IPS-NIHi7 (cell line): ENCODE measurements around the gene NBPF3.
"Not testable (repeated sequence)": the region's sequence is repeated elsewhere in the genome, so short reads cannot be mapped to it uniquely, and the experiment has no call there.

Source experiments
- DNase-seq: peaks from one replicate; pipeline ENCODE4 v3.0.0; 2012; ENCODE audit warnings: mixed read lengths; ENCODE audit errors: extremely low spot score

The NBPF3 gene

GRCh38 chr1:21438646-21439312 lies 1.2 kb upstream of the NBPF3 start:
- not testable (repeated sequence) for DNase-seq

- no peak for DNase-seq
These were observed 604 bp upstream of the NBPF3 start for GRCh38 chr1:21439345-21439720.

- DNase-seq = not testable (repeated sequence)
These were observed 741 bp downstream of the NBPF3 start for GRCh38 chr1:21440630-21441125.

GRCh38 chr1:21446647-21447046 lies 6.7 kb downstream of the NBPF3 start:
- DNase-seq = not testable (repeated sequence)

GRCh38 chr1:21447311-21447710 lies 7.4 kb downstream of the NBPF3 start:
- no peak for DNase-seq

- DNase-seq = no peak
These were observed 10.0 kb downstream of the NBPF3 start for GRCh38 chr1:21449906-21450305.

- DNase-seq = no peak
These were observed 11.3 kb downstream of the NBPF3 start for GRCh38 chr1:21451212-21451611.

GRCh38 chr1:21451981-21452411 lies 12.1 kb downstream of the NBPF3 start:
- DNase-seq = no peak

- not testable (repeated sequence) for DNase-seq
These were observed 14.2 kb downstream of the NBPF3 start for GRCh38 chr1:21453964-21454614.

- DNase-seq = not testable (repeated sequence)
These were observed 15.0 kb downstream of the NBPF3 start for GRCh38 chr1:21454904-21455303.

- no peak for DNase-seq
These were observed 17.7 kb downstream of the NBPF3 start for GRCh38 chr1:21457654-21458053.

- not testable (repeated sequence) for DNase-seq
These were observed 25.2 kb downstream of the NBPF3 start for GRCh38 chr1:21465127-21465526.

GRCh38 chr1:21467946-21468345 lies 28.0 kb downstream of the NBPF3 start:
- DNase-seq = not testable (repeated sequence)

GRCh38 chr1:21468599-21468998 lies 28.7 kb downstream of the NBPF3 start:
- DNase-seq = peak; percentile 55

GRCh38 chr1:21469581-21469980 lies 29.6 kb downstream of the NBPF3 start:
- no peak for DNase-seq

GRCh38 chr1:21472861-21473260 lies 32.9 kb downstream of the NBPF3 start:
- DNase-seq = no peak

GRCh38 chr1:21478356-21478755 lies 38.4 kb downstream of the NBPF3 start:
- no peak for DNase-seq

GRCh38 chr1:21483881-21484280 lies 43.9 kb downstream of the NBPF3 start:
- DNase-seq = not testable (repeated sequence)

- DNase-seq = no peak
These were observed 49.2 kb downstream of the NBPF3 start for GRCh38 chr1:21489146-21489545.

- peak; percentile 63 for DNase-seq
These were observed 51.0 kb downstream of the NBPF3 start for GRCh38 chr1:21490774-21491487.

GRCh38 chr1:21491488-21492355 lies 51.8 kb downstream of the NBPF3 start:
- no peak for DNase-seq

- DNase-seq = no peak
These were observed 52.4 kb downstream of the NBPF3 start for GRCh38 chr1:21492356-21492625.
